ENCODE measurements around the gene LAIR2.
A peak's percentile ranks its signal among the peaks of the same experiment; 100 is the strongest.
"Not testable (repeated sequence)": the region's sequence is repeated elsewhere in the genome, so short reads cannot be mapped to it uniquely, and the experiment has no call there.

LAIR2 gene

GRCh38 chr19:54495284-54495683 is 7.3 kb upstream of the LAIR2 start:
- not testable (repeated sequence) for DNase-seq

GRCh38 chr19:54497747-54498450 is 4.7 kb upstream of the LAIR2 start:
- not testable (repeated sequence) for DNase-seq

DNA sequence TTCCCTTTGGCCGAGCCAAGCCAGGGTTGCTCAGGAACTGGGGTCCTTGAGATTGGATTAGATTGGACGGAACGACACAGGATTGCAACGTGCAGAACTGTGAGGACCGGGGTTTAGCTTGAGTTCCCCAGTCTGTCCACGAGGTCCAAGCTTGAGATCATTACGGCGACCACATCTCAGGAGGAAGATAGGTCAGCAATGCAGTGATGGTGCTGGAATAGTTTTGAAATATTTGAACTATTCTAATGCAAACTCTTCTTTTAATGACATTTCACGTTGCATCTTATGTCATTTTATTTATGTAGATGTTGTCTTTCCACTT is 4.2 kb upstream of the LAIR2 start:
- not testable (repeated sequence) for DNase-seq

- not testable (repeated sequence) for DNase-seq
Measured at GRCh38 chr19:54505542-54505941, 2.9 kb downstream of the LAIR2 start.

DNA sequence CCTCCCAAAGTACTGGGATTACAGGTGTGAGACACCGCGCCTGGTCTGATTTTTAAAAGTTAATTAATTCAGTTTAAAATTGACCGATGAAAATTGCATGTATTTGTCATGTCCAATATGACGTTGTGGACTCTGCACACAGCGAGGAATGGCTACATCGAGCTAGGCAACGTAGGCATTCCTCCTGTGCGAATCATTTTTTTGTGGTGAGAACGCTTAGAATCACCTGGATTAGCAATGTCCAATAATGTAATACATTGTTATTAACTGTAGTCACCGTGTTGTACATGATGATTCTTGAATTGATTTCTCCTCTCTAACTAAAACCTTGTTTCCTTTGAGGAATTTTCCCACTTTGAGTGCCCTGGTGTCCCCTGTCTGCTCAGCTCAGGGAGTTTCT is 3.4 kb downstream of the LAIR2 start:
- no peak for DNase-seq

- not testable (repeated sequence) for DNase-seq
Measured at GRCh38 chr19:54507038-54507717, 4.5 kb downstream of the LAIR2 start.

DNA sequence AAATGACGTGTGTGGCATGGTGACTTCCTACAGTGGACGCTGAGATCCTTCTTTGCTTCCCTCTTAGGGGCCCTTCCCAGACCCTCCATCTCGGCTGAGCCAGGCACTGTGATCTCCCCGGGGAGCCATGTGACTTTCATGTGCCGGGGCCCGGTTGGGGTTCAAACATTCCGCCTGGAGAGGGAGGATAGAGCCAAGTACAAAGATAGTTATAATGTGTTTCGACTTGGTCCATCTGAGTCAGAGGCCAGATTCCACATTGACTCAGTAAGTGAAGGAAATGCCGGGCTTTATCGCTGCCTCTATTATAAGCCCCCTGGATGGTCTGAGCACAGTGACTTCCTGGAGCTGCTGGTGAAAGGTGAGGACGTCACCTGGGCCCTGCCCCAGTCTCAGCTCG is 5.2 kb downstream of the LAIR2 start:
- no peak for DNase-seq

GRCh38 chr19:54508487-54508886 is 5.9 kb downstream of the LAIR2 start:
- not testable (repeated sequence) for DNase-seq

DNA sequence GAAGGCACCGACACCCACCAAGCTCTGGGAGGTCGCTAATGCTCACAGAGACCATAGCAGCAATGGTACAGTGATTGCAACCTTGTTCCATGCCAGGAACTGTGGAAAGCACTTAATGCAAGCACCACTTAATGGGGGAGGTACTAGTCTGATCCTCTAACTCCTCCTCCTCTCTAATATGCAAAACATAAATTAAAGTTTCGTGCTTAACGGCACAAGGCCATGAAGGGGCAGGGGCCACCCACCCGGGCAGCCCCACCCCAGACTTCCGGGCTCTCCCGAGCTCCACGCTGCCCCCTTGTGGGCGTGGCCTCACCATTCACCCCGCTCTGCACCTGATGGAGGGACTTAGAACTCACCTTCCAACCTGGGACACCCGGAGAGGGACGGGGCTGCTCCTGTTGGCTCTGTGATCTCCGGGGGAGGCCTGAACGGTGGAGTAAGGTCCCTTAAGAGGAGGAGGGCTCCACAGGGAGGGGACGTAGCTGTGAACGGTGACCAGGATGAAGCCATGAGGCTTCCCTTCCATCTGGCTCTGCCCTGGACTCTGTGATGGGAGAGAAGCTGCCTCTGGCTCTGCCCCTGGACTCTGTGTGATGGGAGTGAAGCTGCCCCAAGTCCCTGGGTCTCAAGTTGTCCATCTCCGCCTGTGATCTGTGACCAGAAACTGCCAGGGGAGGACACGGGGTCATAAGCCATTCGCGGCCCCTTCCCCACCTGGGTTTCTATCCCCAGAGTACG is 6.7 kb downstream of the LAIR2 start:
- not testable (repeated sequence) for DNase-seq

DNA sequence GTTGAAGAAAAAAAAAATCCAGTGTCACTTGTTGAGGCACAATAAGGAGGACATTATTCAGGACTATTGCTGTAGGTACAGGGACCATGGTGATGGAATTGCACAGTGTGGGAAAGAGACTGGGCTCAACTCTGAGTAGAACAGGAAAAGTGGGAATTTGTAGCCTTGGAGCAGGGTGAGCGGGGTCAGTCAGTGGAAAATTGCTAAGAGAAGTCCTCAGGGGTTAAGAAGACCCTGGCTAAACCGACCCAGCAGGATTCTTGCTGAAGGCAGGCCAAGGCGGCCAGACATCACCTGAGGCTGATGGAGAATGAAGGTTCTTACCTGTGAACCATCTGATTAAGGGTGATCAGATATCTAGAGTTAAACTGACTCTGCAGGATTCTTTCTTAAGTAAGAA is 12.5 kb downstream of the LAIR2 start:
- DNase-seq = no peak

- peak; percentile 77 for DNase-seq
Measured at GRCh38 chr19:54517483-54517882, 14.9 kb downstream of the LAIR2 start.

- peak; percentile 32 for DNase-seq
Measured at GRCh38 chr19:54518844-54519243, 16.2 kb downstream of the LAIR2 start.

GRCh38 chr19:54521022-54521859 is 18.6 kb downstream of the LAIR2 start:
- no peak for DNase-seq

DNA sequence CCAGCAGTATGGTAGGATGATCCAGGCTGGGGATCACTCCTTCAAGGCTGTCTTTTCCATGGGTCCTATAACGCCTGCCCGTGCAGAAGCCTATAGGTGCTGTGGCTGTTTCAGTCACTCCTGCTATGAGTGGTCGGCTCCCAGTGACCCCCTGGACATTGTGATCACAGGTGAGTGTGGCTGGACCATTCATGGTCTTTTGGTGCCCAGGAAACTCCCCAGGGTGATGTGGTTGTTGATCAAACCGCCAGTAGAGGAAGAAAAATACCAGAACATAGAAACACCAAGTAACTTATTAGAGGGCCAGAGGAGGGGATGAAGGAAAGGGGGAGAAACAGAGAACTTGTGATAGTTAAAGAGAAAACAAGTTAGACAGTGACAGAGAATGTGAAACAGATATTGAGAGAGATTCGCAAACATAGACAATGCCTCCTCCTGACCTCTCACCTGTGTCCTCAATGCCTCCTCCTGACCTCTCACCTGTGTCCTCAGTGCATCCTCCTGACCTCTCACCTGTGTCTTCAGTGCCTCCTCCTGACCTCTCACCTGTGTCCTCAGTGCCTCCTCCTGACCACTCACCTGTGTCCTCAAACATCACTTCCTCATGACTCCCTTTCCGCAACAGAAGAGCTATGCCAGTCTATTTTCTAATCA is 19.4 kb downstream of the LAIR2 start:
- no peak for DNase-seq

GRCh38 chr19:54523403-54523802 is 20.8 kb downstream of the LAIR2 start:
- peak; percentile 71 for DNase-seq

- DNase-seq = no peak
Measured at GRCh38 chr19:54525636-54526035, 23.0 kb downstream of the LAIR2 start.

- DNase-seq = no peak
Measured at GRCh38 chr19:54526972-54527371, 24.3 kb downstream of the LAIR2 start.

GRCh38 chr19:54530866-54531265 is 28.2 kb downstream of the LAIR2 start:
- DNase-seq = no peak

GRCh38 chr19:54532528-54532927 is 29.9 kb downstream of the LAIR2 start:
- DNase-seq = peak; percentile 31

GRCh38 chr19:54533476-54533875 is 30.8 kb downstream of the LAIR2 start:
- no peak for DNase-seq

- no peak for DNase-seq
Measured at GRCh38 chr19:54534156-54534555, 31.5 kb downstream of the LAIR2 start.

DNA sequence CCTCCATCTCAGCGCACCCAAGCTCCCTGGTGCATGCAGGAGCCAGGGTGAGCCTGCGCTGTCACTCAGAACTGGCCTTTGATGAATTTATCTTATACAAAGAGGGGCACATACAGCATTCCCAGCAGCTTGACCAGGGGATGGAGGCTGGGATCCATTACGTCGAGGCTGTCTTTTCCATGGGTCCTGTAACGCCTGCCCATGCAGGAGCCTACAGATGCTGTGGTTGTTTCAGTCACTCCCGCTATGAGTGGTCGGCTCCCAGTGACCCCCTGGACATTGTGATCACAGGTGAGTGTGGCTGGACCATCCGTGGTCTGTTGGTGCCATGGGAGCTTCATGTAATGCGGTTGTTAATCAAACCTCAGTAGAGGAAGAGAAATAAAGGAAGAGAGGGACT is 33.0 kb downstream of the LAIR2 start:
- DNase-seq = no peak

DNA sequence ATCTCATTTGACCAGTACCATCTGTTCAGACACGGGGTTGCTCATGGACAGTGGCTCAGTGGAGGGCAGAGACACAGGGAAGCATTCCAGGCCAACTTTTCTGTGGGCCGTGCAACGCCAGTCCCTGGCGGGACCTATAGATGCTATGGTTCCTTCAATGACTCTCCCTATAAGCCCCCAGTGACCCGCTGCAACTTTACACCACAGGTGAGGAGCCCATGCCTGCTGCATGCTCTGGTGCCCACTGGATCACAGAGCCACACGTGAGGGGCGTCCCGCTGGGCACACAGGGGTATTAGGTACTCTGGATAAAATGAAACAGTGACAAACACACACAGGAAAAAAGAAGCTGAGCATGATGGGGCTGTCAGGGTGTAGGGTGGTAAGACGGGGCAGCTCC is 34.3 kb downstream of the LAIR2 start:
- no peak for DNase-seq

Data from stimulated activated CD8-positive, alpha-beta memory T cell treated with anti-CD3 and anti-CD28 coated beads, Interleukin-4, amount 100 ng/mL, for 48 hours (primary cell).